ENCODE data around the gene KCNN4.

DNA sequence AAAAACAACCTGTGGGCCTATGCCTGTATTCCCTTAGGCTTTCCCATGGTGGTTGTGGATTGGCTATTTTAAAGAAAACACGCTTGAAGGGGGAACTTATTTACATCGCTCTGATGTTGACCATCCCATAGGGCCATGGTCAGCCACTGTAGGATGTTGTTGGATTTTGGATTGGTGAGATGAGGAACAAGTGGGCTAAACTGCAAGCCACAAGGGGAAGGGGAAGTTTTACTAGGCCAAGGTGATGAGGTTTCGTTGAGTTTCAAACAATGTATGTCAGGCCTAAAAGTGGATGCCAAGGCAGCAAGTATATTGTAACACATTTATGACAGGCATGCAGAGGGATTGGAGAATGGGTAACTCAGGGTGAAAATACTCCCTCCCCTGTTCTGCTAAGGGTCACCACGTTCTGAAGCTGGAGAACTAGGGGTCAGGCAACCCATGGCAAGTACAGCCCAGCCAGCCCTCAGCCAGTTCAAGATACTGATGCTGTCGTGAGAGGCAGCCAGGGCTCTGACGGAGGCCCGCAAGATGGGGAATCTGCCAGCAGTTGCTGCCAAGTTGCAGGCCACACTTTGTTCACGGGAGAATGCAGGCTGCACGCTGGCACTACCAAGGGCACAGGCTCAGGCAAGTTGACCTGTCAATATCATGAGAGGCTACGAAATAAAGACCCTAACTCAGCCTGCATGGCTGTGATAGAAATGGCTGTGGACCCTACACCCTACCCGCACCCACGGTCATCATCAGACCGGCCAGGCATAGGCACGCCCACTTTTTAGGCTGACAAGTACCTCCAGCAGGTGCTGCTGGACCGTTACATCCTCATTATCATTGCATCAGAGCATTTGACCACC lies 53.8 kb downstream of the KCNN4 start:
- TF ChIP-seq TCF12 (IDR thresholded peaks at IDR 0.05) (no peak), POLR2AphosphoS5 (IDR thresholded peaks at IDR 0.05; ENCODE audit: low read depth, low read length) (no peak), RAD21 (IDR thresholded peaks at IDR 0.05; ENCODE audit: low read length) (no peak), CHD2 (IDR thresholded peaks at IDR 0.05; ENCODE audit: low read length, partially characterized antibody) (no peak), TAF1 (IDR thresholded peaks at IDR 0.05; ENCODE audit: borderline replicate concordance, low read depth, low read length) (no peak), RXRA (IDR thresholded peaks at IDR 0.05; ENCODE audit: borderline replicate concordance, low read depth) (no peak), EZH2phosphoT487 (IDR thresholded peaks at IDR 0.05; ENCODE audit: borderline replicate concordance, low read depth) (no peak), MEF2A (IDR thresholded peaks at IDR 0.05; ENCODE audit: borderline replicate concordance, low read depth) (no peak), YY1 (IDR thresholded peaks at IDR 0.05; ENCODE audit: low read depth) (no peak)
- TF ChIP-seq, protein P1, sequence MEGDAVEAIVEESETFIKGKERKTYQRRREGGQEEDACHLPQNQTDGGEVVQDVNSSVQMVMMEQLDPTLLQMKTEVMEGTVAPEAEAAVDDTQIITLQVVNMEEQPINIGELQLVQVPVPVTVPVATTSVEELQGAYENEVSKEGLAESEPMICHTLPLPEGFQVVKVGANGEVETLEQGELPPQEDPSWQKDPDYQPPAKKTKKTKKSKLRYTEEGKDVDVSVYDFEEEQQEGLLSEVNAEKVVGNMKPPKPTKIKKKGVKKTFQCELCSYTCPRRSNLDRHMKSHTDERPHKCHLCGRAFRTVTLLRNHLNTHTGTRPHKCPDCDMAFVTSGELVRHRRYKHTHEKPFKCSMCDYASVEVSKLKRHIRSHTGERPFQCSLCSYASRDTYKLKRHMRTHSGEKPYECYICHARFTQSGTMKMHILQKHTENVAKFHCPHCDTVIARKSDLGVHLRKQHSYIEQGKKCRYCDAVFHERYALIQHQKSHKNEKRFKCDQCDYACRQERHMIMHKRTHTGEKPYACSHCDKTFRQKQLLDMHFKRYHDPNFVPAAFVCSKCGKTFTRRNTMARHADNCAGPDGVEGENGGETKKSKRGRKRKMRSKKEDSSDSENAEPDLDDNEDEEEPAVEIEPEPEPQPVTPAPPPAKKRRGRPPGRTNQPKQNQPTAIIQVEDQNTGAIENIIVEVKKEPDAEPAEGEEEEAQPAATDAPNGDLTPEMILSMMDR (IDR thresholded peaks at IDR 0.05): no peak
- TF ChIP-seq, protein P2, sequence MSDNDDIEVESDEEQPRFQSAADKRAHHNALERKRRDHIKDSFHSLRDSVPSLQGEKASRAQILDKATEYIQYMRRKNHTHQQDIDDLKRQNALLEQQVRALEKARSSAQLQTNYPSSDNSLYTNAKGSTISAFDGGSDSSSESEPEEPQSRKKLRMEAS (IDR thresholded peaks at IDR 0.05; ENCODE audit: low read depth): no peak
- TF ChIP-seq, protein P3, sequence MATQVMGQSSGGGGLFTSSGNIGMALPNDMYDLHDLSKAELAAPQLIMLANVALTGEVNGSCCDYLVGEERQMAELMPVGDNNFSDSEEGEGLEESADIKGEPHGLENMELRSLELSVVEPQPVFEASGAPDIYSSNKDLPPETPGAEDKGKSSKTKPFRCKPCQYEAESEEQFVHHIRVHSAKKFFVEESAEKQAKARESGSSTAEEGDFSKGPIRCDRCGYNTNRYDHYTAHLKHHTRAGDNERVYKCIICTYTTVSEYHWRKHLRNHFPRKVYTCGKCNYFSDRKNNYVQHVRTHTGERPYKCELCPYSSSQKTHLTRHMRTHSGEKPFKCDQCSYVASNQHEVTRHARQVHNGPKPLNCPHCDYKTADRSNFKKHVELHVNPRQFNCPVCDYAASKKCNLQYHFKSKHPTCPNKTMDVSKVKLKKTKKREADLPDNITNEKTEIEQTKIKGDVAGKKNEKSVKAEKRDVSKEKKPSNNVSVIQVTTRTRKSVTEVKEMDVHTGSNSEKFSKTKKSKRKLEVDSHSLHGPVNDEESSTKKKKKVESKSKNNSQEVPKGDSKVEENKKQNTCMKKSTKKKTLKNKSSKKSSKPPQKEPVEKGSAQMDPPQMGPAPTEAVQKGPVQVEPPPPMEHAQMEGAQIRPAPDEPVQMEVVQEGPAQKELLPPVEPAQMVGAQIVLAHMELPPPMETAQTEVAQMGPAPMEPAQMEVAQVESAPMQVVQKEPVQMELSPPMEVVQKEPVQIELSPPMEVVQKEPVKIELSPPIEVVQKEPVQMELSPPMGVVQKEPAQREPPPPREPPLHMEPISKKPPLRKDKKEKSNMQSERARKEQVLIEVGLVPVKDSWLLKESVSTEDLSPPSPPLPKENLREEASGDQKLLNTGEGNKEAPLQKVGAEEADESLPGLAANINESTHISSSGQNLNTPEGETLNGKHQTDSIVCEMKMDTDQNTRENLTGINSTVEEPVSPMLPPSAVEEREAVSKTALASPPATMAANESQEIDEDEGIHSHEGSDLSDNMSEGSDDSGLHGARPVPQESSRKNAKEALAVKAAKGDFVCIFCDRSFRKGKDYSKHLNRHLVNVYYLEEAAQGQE (IDR thresholded peaks at IDR 0.05; ENCODE audit: low read depth, low read length): no peak

Measured in SK-N-SH (cell line).